Measurements from ENCODE around the gene LRRK1.

DNA sequence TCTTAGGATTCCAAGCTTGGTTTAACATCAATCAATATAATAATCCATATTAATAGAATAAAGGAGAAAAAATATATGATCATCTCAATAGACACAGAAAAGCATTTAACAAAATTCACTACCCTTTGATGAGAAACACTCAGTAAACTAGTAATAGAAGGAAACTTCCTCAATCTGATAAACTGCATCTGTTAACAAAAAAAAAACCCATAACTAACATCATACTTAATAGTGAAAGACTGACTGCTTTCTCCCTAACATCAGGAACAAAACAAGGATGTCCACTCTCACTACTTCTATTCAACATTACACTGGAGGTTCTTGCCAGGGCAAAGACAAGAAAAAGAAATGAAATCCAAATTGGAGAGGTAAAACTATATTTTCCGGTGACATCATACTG is 30.5 kb downstream of the LRRK1 start:
- TF ChIP-seq, protein P1, sequence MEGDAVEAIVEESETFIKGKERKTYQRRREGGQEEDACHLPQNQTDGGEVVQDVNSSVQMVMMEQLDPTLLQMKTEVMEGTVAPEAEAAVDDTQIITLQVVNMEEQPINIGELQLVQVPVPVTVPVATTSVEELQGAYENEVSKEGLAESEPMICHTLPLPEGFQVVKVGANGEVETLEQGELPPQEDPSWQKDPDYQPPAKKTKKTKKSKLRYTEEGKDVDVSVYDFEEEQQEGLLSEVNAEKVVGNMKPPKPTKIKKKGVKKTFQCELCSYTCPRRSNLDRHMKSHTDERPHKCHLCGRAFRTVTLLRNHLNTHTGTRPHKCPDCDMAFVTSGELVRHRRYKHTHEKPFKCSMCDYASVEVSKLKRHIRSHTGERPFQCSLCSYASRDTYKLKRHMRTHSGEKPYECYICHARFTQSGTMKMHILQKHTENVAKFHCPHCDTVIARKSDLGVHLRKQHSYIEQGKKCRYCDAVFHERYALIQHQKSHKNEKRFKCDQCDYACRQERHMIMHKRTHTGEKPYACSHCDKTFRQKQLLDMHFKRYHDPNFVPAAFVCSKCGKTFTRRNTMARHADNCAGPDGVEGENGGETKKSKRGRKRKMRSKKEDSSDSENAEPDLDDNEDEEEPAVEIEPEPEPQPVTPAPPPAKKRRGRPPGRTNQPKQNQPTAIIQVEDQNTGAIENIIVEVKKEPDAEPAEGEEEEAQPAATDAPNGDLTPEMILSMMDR (IDR thresholded peaks at IDR 0.05) = no peak
- no peak for TF ChIP-seq POLR2AphosphoS5 (IDR thresholded peaks at IDR 0.05; ENCODE audit: insufficient read depth in 1 of 2, low read depth in 1 of 2)
